Measurements from ENCODE around the gene P4HA3. TPM values are rescaled to one million over a fixed set of nuclear protein-coding genes. Genes with fewer than 3 reads are reported as not detected.

P4HA3 gene
- total RNA-seq, 1 experiment from 2014 or later = 0.91 TPM

DNA sequence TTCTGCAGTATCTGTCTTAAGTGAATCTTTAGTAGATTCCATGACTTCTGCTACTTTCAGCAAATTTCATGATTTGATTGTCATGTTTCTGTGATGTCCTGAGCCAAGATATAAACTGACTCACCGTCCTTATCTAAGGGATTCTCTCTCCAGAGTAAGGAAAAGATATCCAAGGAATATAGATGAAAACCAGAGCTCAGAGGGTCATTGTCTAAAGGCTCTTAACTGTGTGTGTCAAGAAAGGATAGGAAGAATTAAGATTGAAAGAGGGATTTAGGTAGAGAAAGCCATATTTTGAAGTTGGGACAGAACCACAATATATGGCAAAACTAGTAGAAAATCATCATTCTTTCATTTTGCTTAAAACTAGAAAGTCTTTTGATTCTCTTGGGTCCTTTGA, 89.6 kb downstream of the P4HA3 start:
- TF ChIP-seq EZH2phosphoT487 (IDR thresholded peaks at IDR 0.05; ENCODE audit: borderline replicate concordance) (no peak), FOSL1 (IDR thresholded peaks at IDR 0.05; ENCODE audit: low read depth) (no peak), ELF1 (IDR thresholded peaks at IDR 0.05; ENCODE audit: borderline replicate concordance, low read depth) (no peak), JUND (IDR thresholded peaks at IDR 0.05) (no peak), CEBPB (IDR thresholded peaks at IDR 0.05; ENCODE audit: low read depth) (no peak), RAD21 (IDR thresholded peaks at IDR 0.05; ENCODE audit: low read depth) (no peak)
- TF ChIP-seq, protein P1, sequence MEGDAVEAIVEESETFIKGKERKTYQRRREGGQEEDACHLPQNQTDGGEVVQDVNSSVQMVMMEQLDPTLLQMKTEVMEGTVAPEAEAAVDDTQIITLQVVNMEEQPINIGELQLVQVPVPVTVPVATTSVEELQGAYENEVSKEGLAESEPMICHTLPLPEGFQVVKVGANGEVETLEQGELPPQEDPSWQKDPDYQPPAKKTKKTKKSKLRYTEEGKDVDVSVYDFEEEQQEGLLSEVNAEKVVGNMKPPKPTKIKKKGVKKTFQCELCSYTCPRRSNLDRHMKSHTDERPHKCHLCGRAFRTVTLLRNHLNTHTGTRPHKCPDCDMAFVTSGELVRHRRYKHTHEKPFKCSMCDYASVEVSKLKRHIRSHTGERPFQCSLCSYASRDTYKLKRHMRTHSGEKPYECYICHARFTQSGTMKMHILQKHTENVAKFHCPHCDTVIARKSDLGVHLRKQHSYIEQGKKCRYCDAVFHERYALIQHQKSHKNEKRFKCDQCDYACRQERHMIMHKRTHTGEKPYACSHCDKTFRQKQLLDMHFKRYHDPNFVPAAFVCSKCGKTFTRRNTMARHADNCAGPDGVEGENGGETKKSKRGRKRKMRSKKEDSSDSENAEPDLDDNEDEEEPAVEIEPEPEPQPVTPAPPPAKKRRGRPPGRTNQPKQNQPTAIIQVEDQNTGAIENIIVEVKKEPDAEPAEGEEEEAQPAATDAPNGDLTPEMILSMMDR (IDR thresholded peaks at IDR 0.05 in 2 of 3, conservative IDR thresholded peaks at IDR 0.05 in 1 of 3; ENCODE audit: borderline replicate concordance in 1 of 3, insufficient read depth in 1 of 3, low read depth in 2 of 3, low read length in 2 of 3) = no peak
- no peaks in the 10 kb centered on the region for H3K9me2 ChIP-seq (ENCODE audit: insufficient read depth)
- H3K4me2 ChIP-seq (ENCODE audit: low read length) = no peak overlapping the region
- H3K36me3 ChIP-seq (ENCODE audit: control insufficient read depth in 1 of 2, insufficient read depth in 2 of 2, low read length in 2 of 2) = 0 out of 4 replicates have a peak, but pooled peaks cover 0 to 8% of the 10 kb centered on the region in 2 experiments
- no peaks in the 10 kb centered on the region for H3K27me3 ChIP-seq (ENCODE audit: insufficient read depth, low read length)
- no peak overlapping the region for H2AFZ ChIP-seq (ENCODE audit: low read depth, low read length, poor library complexity, severe bottlenecking)
- ChIA-PET RAD21 (ENCODE audit: low non-redundant PET in 1 of 2, low total read pairs in 2 of 2, uncharacterized antibody in 2 of 2, unreplicated experiment in 2 of 2) (no interaction called here), CTCF (no interaction called here), POLR2A (no interaction called here)
- H3K9me3 ChIP-seq (ENCODE audit: control insufficient read depth in 1 of 2, insufficient read depth in 1 of 2, low read depth in 1 of 2, low read length in 2 of 2) = no peaks in the 10 kb centered on the region
- H3K27ac ChIP-seq (ENCODE audit: low read depth, low read length) = no peak overlapping the region
- peaks cover 7% of the 10 kb centered on the region; the same call in 1 of the 2 replicates for H3K79me2 ChIP-seq (ENCODE audit: insufficient read depth, low read length)
- H3K9ac ChIP-seq (ENCODE audit: low read length) = no peak overlapping the region
- DNase-seq (ENCODE audit: low read depth, low spot score) = no peak
- peaks cover 5% of the 10 kb centered on the region; the same call in 1 of the 2 replicates for H4K20me1 ChIP-seq (ENCODE audit: insufficient read depth)
- intact Hi-C loops (cut with micrococcal nuclease) = no loop called here
- no peak for ATAC-seq
- BruUV-seq (replicated peaks) = no TSS peak
- no peaks in the 10 kb centered on the region for H3K4me1 ChIP-seq (ENCODE audit: control insufficient read depth in 1 of 2, insufficient read depth in 2 of 2, low read length in 2 of 2)
- H3K4me3 ChIP-seq (replicated peaks in 1 of 2; ENCODE audit: low read depth in 1 of 2, low read length in 2 of 2) = no peak overlapping the region

DNA sequence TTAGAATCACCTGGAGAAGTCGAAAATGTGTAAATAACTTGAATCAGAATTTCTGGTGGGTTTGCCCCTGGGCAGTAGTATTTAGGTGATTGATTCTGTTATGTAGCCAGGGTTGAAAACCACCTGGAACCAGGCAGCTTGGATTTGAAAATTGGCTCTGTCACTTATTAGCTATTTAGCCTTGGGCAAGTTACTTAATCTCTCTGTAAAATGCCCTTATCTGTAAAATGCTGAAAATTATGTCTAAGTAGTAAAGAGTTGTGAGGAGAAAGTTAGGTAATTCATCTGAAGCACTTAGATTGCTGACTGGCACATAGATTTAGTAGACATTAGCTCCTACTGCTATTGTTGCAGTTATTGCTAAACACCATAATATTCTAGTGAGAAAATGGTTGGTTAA, 91.1 kb downstream of the P4HA3 start:
- Histone ChIP-seq H3K27me3 (ENCODE audit: insufficient read depth, low read length) (no peaks in the 10 kb centered on the region), H3K4me3 (replicated peaks in 1 of 2; ENCODE audit: low read depth in 1 of 2, low read length in 2 of 2) (no peak overlapping the region), H3K4me1 (ENCODE audit: control insufficient read depth in 1 of 2, insufficient read depth in 2 of 2, low read length in 2 of 2) (no peaks in the 10 kb centered on the region), H3K9ac (ENCODE audit: low read length) (no peak overlapping the region), H3K79me2 (ENCODE audit: insufficient read depth, low read length) (0 out of 2 replicates have a peak, but pooled peaks cover 5% of the 10 kb centered on the region), H4K20me1 (ENCODE audit: insufficient read depth) (peaks cover 5% of the 10 kb centered on the region; the same call in 1 of the 2 replicates), H3K9me3 (ENCODE audit: control insufficient read depth in 1 of 2, insufficient read depth in 1 of 2, low read depth in 1 of 2, low read length in 2 of 2) (no peaks in the 10 kb centered on the region), H2AFZ (ENCODE audit: low read depth, low read length, poor library complexity, severe bottlenecking) (no peak overlapping the region), H3K4me2 (ENCODE audit: low read length) (no peak overlapping the region), H3K27ac (ENCODE audit: low read depth, low read length) (no peak overlapping the region), H3K9me2 (ENCODE audit: insufficient read depth) (no peaks in the 10 kb centered on the region), H3K36me3 (ENCODE audit: control insufficient read depth in 1 of 2, insufficient read depth in 2 of 2, low read length in 2 of 2) (0 out of 4 replicates have a peak, but pooled peaks cover 0 to 8% of the 10 kb centered on the region in 2 experiments)
- intact Hi-C loops (cut with micrococcal nuclease) = no loop called here
- TF ChIP-seq, protein P2, sequence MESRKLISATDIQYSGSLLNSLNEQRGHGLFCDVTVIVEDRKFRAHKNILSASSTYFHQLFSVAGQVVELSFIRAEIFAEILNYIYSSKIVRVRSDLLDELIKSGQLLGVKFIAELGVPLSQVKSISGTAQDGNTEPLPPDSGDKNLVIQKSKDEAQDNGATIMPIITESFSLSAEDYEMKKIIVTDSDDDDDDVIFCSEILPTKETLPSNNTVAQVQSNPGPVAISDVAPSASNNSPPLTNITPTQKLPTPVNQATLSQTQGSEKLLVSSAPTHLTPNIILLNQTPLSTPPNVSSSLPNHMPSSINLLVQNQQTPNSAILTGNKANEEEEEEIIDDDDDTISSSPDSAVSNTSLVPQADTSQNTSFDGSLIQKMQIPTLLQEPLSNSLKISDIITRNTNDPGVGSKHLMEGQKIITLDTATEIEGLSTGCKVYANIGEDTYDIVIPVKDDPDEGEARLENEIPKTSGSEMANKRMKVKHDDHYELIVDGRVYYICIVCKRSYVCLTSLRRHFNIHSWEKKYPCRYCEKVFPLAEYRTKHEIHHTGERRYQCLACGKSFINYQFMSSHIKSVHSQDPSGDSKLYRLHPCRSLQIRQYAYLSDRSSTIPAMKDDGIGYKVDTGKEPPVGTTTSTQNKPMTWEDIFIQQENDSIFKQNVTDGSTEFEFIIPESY (IDR thresholded peaks at IDR 0.05; ENCODE audit: extremely low read depth, insufficient replicate concordance, low read length) = no peak
- TF ChIP-seq ZFX (IDR thresholded peaks at IDR 0.05) (no peak), EZH2 (IDR thresholded peaks at IDR 0.05) (no peak)
- POLR2A ChIA-PET = no interaction called here
- CTCF ChIA-PET = interaction anchor here (0.6 kb wide), 1 partner anchor 38 kb away, joined by 3 read pairs; no protein-coding TSS in a partner anchor
- ATAC-seq = no peak
- BruUV-seq (replicated peaks) = no TSS peak
- RAD21 ChIA-PET (ENCODE audit: low non-redundant PET in 1 of 2, low total read pairs in 2 of 2, uncharacterized antibody in 2 of 2, unreplicated experiment in 2 of 2) = no interaction called here
- DNase-seq (ENCODE audit: low read depth, low spot score) = no peak
